Hepatocyte (in vitro differentiated cells): ENCODE measurements around the gene ESYT3.

Experiments used
- CTCF ChIP-seq: fragments of 200-600 bp; sonication (generic); IDR thresholded peaks from 2 replicates; pipeline ENCODE4 v1.5.1; 2016; ENCODE audit warnings: antibody characterized with exemption, mild to moderate bottlenecking; ENCODE audit not compliant: poor library complexity
- EZH2 ChIP-seq: fragments of 200-600 bp; sonication (generic); IDR thresholded peaks from 2 replicates; pipeline ENCODE4 v1.6.1; 2016; ENCODE audit warnings: antibody characterized with exemption, mild to moderate bottlenecking, borderline replicate concordance
- EZH2phosphoT487 ChIP-seq: fragments of 200-600 bp; sonication (generic); IDR thresholded peaks from one replicate; pipeline ENCODE4 v1.6.1; 2018; ENCODE audit warnings: antibody characterized with exemption, mild to moderate bottlenecking, low read depth, moderate library complexity; ENCODE audit not compliant: unreplicated experiment, severe bottlenecking

GRCh38 chr3:138399766-138400165 lies 34.6 kb upstream of the ESYT3 start:
- no peak for TF ChIP-seq CTCF
- no peak for TF ChIP-seq EZH2
- no peak for TF ChIP-seq EZH2phosphoT487
